HepG2 (cell line): Measurements from ENCODE around the gene TSACC. TPM values are rescaled to one million over a fixed set of nuclear protein-coding genes. Genes with fewer than 3 reads are reported as not detected.

ENCODE experiments used
- ARNTL ChIP-seq: sonication (generic); formaldehyde crosslinking; IDR thresholded peaks from 2 replicates; pipeline ENCODE4 v1.4.0; 2020; ENCODE audit warnings: mild to moderate bottlenecking, missing genetic modification reagents
- EHMT2 ChIP-seq: fragments of 200-600 bp; sonication (generic); IDR thresholded peaks from 2 replicates; pipeline ENCODE4 v1.7.0; 2017; ENCODE audit warnings: antibody characterized with exemption, low read depth, low read length, borderline replicate concordance
- HMG20A ChIP-seq: IDR thresholded peaks from 2 replicates; pipeline ENCODE4 v1.6.1; 2016; ENCODE audit warnings: borderline replicate concordance
- JUN ChIP-seq: sonication (generic); formaldehyde crosslinking; IDR thresholded peaks from 2 replicates; pipeline ENCODE4 v1.4.0; 2020; ENCODE audit warnings: mild to moderate bottlenecking, missing genetic modification reagents
- NBN ChIP-seq: fragments of 450-650 bp; conservative IDR thresholded peaks from 2 replicates; pipeline ENCODE4 v1.6.1; 2017
- THYN1 ChIP-seq: sonication (generic); formaldehyde crosslinking; IDR thresholded peaks from 2 replicates; pipeline ENCODE4 v1.8.1; 2023; ENCODE audit warnings: low read depth, mild to moderate bottlenecking, moderate library complexity, missing genetic modification reagents, borderline replicate concordance
- ZNF207 ChIP-seq: fragments of 450-650 bp; IDR thresholded peaks from 2 replicates; pipeline ENCODE4 v1.6.1; 2016; ENCODE audit warnings: antibody characterized with exemption, borderline replicate concordance
- ZNF382 ChIP-seq: sonication (generic); formaldehyde crosslinking; IDR thresholded peaks from 2 replicates; pipeline ENCODE4 v1.5.0; 2020; ENCODE audit warnings: missing genetic modification reagents, mild to moderate bottlenecking, borderline replicate concordance
- ZNF607 ChIP-seq: sonication (generic); formaldehyde crosslinking; IDR thresholded peaks from 2 replicates; pipeline ENCODE4 v1.5.1; 2020; ENCODE audit warnings: missing genetic modification reagents, mild to moderate bottlenecking, borderline replicate concordance
- polyA plus RNA-seq, 8 experiments: library from polyadenylated mRNA; depleted of rRNA in 3 of 8; stranded (reverse) in 7 of 8; unstranded in 1 of 8; fragments of >200 nt; fragmentation: Illumina TruSeq in 4 of 8; extraction: Trizol in 4 of 8; gene quantifications; 2 replicates each; pipeline versions ENCODE4 v1.2.1 to v1.2.3, GENCODE V29; 2011 to 2016; ENCODE audit warnings: low read depth in 4 of 8, missing spikeins in 1 of 8, mixed read lengths in 1 of 8; ENCODE audit not compliant: insufficient read depth in 1 of 8
- total RNA-seq, 5 experiments: library from RNA; depleted of rRNA; stranded (reverse); fragments of >200 nt; fragmentation: Illumina TruSeq; extraction: Trizol; gene quantifications; 2 replicates each; pipeline ENCODE4 v1.2.3, GENCODE V29; 2016; ENCODE audit warnings: low read depth in 1 of 5
- TF ChIP-seq, protein P1 (sequence below): sonication (generic); formaldehyde crosslinking; IDR thresholded peaks from 2 replicates; pipeline ENCODE4 v1.5.1; 2020; ENCODE audit warnings: mild to moderate bottlenecking, missing genetic modification reagents, moderate library complexity
- TF ChIP-seq, protein P2 (sequence below): IDR thresholded peaks from 2 replicates; pipeline ENCODE4 v1.6.1; 2016; ENCODE audit warnings: mild to moderate bottlenecking
- TF ChIP-seq, protein P3 (sequence below): sonication (generic); formaldehyde crosslinking; IDR thresholded peaks from 2 replicates; pipeline ENCODE4 v1.4.0; 2020; ENCODE audit warnings: missing genetic modification reagents
- TF ChIP-seq, protein P4 (sequence below): sonication (generic); formaldehyde crosslinking; conservative IDR thresholded peaks from 2 replicates; pipeline ENCODE4 v1.8.0; 2022; ENCODE audit warnings: missing genetic modification reagents
- TF ChIP-seq, protein P5 (sequence below): sonication (generic); formaldehyde crosslinking; IDR thresholded peaks from 2 replicates; pipeline ENCODE4 v1.4.0; 2020; ENCODE audit warnings: missing genetic modification reagents
- TF ChIP-seq, protein P6 (sequence below): sonication (generic); formaldehyde crosslinking; IDR thresholded peaks from 2 replicates; pipeline ENCODE4 v1.5.1; 2020; ENCODE audit warnings: mild to moderate bottlenecking, missing genetic modification reagents, borderline replicate concordance

Gene TSACC
- total and polyA plus RNA-seq, 2 of the 13 experiments (the other 11 are each of a cell fraction or from before 2014, with no cell fraction given): 1.5 to 2.6 TPM

DNA sequence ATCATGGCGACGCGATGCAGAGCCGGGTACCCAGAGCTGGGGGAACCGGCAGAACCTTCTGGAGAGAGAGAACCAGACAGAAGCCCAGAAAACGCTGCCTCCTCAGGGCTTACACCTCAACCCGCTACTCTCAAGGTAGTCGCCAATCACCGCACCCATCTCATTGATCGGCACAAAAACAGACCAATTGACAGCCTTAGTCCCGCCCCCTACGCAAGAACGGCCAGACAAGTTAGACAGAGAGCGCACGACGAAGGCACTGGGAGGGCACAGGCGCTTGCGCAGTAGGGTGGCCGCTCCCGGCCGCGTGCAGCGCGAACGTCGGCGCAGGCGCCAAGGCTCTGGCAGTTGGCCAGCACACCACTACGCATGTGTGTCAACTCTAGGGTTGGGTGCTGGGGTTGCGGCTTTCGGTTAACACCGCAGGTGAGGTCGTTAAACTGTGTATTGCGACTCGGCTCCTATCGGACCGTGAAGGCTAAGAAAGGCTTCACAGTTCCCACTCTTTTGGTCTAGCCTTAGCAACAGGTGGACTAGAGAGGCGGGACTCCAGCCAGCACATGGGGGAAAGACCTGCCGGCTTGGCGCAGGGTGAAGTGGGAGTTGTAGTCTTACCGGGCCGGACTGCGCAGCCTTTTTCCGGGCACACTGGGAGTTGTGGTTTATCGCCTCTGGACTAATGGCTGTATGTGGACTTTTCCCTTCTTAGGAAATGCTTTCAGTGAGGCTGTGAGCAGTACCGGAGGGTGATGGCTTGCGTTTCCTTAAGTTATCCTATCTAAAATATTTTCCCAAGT lies at the start of gene TSACC, which contains the start of gene CCT3 (continued):
- TF ChIP-seq JUN (CRISPR knock-in tag) (no peak), NBN (no peak), THYN1 (CRISPR knock-in tag) (no peak), ZNF207 (no peak), ZNF382 (CRISPR knock-in tag) (no peak), EHMT2 (no peak), ARNTL (CRISPR knock-in tag) (0 out of 2 replicates have a peak, but pooled peaks have one; percentile 39), HMG20A (no peak), ZNF607 (CRISPR knock-in tag) (peak; percentile 78; the same call in 1 of the 2 replicates)
- TF ChIP-seq, protein P1, sequence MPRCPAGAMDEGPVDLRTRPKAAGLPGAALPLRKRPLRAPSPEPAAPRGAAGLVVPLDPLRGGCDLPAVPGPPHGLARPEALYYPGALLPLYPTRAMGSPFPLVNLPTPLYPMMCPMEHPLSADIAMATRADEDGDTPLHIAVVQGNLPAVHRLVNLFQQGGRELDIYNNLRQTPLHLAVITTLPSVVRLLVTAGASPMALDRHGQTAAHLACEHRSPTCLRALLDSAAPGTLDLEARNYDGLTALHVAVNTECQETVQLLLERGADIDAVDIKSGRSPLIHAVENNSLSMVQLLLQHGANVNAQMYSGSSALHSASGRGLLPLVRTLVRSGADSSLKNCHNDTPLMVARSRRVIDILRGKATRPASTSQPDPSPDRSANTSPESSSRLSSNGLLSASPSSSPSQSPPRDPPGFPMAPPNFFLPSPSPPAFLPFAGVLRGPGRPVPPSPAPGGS: peak; percentile 69
- TF ChIP-seq, protein P2, sequence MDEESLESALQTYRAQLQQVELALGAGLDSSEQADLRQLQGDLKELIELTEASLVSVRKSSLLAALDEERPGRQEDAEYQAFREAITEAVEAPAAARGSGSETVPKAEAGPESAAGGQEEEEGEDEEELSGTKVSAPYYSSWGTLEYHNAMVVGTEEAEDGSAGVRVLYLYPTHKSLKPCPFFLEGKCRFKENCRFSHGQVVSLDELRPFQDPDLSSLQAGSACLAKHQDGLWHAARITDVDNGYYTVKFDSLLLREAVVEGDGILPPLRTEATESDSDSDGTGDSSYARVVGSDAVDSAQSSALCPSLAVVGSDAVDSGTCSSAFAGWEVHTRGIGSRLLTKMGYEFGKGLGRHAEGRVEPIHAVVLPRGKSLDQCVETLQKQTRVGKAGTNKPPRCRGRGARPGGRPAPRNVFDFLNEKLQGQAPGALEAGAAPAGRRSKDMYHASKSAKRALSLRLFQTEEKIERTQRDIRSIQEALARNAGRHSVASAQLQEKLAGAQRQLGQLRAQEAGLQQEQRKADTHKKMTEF (CRISPR knock-in tag): peak; percentile 65
- TF ChIP-seq, protein P3, sequence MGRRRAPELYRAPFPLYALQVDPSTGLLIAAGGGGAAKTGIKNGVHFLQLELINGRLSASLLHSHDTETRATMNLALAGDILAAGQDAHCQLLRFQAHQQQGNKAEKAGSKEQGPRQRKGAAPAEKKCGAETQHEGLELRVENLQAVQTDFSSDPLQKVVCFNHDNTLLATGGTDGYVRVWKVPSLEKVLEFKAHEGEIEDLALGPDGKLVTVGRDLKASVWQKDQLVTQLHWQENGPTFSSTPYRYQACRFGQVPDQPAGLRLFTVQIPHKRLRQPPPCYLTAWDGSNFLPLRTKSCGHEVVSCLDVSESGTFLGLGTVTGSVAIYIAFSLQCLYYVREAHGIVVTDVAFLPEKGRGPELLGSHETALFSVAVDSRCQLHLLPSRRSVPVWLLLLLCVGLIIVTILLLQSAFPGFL (CRISPR knock-in tag): no peak
- TF ChIP-seq, protein P4, sequence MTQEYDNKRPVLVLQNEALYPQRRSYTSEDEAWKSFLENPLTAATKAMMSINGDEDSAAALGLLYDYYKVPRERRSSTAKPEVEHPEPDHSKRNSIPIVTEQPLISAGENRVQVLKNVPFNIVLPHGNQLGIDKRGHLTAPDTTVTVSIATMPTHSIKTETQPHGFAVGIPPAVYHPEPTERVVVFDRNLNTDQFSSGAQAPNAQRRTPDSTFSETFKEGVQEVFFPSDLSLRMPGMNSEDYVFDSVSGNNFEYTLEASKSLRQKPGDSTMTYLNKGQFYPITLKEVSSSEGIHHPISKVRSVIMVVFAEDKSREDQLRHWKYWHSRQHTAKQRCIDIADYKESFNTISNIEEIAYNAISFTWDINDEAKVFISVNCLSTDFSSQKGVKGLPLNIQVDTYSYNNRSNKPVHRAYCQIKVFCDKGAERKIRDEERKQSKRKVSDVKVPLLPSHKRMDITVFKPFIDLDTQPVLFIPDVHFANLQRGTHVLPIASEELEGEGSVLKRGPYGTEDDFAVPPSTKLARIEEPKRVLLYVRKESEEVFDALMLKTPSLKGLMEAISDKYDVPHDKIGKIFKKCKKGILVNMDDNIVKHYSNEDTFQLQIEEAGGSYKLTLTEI (CRISPR knock-in tag): no peak
- TF ChIP-seq, protein P5, sequence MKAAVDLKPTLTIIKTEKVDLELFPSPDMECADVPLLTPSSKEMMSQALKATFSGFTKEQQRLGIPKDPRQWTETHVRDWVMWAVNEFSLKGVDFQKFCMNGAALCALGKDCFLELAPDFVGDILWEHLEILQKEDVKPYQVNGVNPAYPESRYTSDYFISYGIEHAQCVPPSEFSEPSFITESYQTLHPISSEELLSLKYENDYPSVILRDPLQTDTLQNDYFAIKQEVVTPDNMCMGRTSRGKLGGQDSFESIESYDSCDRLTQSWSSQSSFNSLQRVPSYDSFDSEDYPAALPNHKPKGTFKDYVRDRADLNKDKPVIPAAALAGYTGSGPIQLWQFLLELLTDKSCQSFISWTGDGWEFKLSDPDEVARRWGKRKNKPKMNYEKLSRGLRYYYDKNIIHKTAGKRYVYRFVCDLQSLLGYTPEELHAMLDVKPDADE (CRISPR knock-in tag): no peak
- TF ChIP-seq, protein P6, sequence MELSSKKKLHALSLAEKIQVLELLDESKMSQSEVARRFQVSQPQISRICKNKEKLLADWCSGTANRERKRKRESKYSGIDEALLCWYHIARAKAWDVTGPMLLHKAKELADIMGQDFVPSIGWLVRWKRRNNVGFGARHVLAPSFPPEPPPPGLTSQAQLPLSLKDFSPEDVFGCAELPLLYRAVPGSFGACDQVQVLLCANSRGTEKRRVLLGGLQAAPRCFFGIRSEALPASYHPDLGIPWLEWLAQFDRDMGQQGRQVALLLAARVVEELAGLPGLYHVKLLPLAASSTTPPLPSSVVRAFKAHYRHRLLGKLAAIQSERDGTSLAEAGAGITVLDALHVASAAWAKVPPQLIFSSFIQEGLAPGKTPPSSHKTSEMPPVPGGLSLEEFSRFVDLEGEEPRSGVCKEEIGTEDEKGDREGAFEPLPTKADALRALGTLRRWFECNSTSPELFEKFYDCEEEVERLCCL (CRISPR knock-in tag): no peak
